GM19099 (cell line): ENCODE data around the gene TTLL8.

Experiments used
- POLR2A ChIP-seq: IDR thresholded peaks from 3 replicates; pipeline ENCODE4 v1.6.1; 2011; ENCODE audit warnings: low read depth; ENCODE audit not compliant: insufficient read length; ENCODE audit errors: extremely low read depth

TTLL8 gene

DNA sequence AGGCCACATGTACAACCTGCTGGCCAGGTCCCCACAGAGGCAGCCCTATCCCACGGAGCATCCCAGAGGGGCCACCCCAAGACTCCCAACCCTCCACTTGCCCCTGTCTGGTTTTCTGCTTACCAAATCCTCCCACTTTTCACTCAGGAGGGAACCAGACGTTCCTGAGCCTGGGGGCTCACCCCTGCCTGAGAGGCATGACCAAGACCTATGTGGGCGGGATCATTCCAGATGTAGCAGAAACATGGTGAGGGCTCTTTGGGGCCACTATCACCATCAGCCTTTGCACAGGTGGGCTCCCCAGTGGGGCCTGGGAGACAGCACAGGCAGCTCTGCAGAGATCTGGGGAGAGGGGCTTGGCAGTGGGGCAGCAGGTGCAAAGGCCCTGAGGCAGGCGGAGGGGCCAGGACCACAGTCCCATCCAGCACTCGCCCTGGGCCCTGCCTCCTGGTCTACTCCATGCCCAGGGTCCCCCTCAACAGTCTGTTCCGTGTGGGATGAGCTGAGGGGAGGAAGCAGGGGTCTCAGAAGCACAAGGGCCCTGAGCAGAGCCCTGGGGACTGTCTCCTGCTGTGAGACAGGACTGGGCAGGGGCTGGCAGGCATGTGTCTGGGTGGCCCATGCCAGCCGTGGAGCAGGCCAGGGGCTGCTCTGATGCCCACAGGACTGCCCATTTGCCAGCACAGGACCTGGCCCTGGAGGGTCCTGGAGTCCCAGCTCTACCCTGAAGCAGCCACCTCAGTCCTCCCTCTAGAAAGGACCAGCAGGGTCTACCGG lies 88.2 kb downstream of the TTLL8 start:
- no peak for TF ChIP-seq POLR2A

DNA sequence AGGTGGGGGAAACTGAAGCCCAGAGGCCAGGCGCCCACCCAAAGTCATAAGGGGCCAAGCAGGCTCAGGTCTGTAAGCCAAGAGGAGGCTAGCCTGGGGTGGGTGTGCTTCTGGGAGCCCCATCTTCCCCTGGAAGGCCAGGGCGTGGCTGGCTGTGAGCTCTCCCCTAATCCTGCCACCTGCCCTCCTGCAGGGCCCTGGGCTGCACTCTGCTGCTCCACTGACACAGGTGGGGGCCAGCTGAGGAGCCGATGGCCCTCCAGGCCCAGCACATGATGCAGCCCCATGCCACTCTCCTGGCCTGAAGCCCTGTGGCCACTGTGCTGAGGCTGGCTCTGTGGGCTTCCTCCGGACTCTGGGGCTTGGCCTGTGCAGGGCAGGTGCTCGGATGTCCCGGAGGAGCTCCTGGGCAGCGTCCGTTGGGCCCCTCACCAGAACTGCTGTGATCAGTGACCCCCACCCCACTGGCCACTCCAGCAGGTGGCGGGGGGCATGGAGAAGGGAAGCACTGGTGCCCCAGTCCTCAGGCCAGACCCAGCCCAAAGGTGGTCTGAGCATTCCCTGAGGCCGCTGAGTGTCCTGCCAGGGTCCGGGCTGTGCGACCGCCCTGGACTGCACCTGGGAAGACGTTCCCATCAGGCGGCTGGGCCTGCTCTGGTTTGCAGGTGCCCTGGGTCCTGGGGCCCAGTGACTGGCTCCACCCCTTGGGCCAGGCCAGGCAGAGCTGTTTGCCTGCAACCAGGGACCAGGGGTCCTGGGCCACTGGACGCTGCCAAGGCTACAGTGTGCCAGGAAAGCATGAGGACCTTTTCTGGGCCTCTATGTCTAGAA lies 89.1 kb downstream of the TTLL8 start:
- no peak for TF ChIP-seq POLR2A
